Measurements from ENCODE around the gene COPS2.
A peak's percentile ranks its signal among the peaks of the same experiment; 100 is the strongest.
"Not testable (repeated sequence)": the region's sequence is repeated elsewhere in the genome, so short reads cannot be mapped to it uniquely, and the experiment has no call there.

The COPS2 gene

GRCh38 chr15:49155110-49155833, at the start of gene COPS2:
Gene COPS2 (minus strand): TSS chr15:49155599. CDS start chr15:49155578, 21 bp downstream.
- peak; percentile 97 for DNase-seq

DNA sequence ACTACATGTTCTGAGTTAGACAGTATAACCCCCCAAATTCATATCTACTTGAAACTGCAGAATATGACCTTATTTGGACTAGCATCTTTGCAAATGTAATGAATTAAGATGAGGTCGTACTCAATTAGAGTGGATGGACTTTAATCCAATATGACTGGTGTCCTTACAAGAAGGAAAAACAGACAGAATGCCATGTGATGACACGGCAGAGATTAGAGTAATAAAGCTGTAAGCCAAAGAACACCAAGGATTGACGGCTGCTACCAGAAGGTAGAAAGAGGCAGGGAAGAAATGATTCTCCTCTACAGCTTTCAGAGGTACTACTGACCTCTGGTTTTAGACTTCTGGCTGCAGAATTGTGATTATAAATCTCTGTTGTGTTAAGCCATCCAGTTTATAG, 44.9 kb upstream of the COPS2 start:
- no peak for DNase-seq

GRCh38 chr15:49199666-49200065, 44.3 kb upstream of the COPS2 start:
- DNase-seq: no peak

DNA sequence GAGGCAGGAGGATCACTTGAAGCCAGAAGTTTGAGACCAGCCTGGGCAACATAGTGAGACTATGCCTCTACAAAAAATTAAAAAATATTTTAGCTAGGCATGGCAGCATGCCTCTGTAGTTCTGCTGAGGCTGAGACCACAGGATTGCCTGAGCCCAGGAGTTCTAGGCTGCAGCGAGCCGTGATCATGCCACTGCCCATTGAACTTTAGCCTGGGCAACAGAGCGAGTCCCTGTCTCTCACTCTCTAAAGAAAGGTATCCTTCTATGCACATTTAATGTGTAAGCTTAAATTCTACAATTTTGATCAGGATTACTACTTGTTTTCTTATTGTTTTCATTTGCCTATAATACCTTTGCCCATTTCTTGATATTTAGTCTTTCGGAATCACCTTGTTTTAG, 41.5 kb upstream of the COPS2 start:
- no peak for DNase-seq

- no peak for DNase-seq
Measured at GRCh38 chr15:49191892-49192291, 36.5 kb upstream of the COPS2 start.

DNA sequence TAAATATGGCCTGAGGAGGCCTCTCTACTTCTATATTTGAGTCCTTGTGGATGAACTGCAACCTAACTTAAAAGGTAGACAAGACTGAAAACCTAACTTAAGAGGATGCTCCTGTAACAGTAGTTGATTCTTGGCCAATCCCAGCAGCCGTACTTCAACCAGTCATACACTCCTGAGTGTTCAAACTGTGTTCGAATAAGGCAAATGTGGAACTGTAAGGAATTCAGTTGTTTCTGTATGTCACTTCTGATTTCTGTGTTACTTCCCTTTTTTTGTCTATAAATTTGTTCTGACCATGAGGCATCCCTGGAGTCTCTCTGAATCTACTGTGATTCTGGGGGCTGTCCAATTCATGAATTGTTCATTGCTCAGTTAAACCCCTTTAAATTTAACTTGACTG, 35.2 kb upstream of the COPS2 start:
- no peak for DNase-seq

- no peak for DNase-seq
Measured at GRCh38 chr15:49189631-49190030, 34.2 kb upstream of the COPS2 start.

DNA sequence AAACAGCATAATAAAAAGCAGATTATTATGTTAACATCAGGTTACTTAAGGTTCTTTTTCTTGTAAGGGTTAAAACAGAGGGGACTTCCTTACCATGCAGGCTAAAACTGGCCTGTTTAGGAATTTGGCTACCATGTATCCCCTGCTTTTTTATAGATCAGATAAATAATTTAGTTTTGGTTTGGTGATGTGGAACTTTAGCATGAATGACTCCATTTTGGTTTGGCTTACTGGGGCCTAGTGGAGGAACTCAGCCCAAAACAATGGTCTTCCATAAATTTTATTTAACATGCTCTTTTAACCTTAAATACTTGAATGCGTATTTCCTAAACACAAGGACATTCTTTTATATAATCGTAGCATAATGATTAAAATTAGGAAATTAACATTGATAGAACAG, 33.5 kb upstream of the COPS2 start:
- no peak for DNase-seq

- no peak for DNase-seq
Measured at GRCh38 chr15:49187549-49188245, 32.3 kb upstream of the COPS2 start.

DNA sequence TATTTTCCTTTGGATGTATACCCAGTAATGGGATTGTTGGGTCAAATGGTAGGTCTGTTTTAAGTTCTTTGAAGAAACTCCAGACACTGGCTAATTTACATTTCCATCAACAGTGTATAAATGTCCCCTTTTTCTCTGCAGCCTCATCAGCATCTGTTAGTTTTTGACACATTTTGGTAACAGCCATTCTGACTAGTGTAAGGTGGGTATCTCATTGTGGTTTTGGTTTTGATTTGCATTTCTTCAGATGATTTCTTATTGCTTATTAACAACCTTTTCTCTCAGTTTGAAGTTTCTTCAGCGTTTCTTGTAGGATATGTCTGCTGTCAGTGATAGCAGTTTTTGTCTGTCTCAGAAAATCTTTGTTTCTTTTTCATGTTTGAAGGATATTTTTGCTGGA, 30.1 kb upstream of the COPS2 start:
- no peak for DNase-seq

- not testable (repeated sequence) for DNase-seq
Measured at GRCh38 chr15:49183741-49184140, 28.3 kb upstream of the COPS2 start.

DNA sequence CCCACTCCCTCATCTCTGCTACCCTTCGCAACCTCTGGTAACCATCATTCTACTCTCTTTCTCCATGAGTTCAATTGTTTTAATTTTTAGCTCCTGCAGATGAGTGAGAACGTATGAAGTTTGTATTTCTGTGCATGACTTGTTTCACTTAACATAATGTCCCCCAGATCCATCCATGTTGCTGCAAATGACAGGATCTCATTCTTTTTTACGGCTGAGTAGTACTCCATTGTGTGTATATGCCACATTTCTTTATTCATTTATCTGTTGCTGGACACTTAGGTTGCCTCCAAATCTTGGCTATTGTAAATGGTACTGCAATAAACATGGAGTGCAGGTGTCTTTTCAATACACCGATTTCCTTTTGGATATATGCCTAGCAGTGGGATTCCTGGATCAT, 26.7 kb upstream of the COPS2 start:
- DNase-seq: no peak

- DNase-seq: no peak
Measured at GRCh38 chr15:49179433-49180190, 24.2 kb upstream of the COPS2 start.

DNA sequence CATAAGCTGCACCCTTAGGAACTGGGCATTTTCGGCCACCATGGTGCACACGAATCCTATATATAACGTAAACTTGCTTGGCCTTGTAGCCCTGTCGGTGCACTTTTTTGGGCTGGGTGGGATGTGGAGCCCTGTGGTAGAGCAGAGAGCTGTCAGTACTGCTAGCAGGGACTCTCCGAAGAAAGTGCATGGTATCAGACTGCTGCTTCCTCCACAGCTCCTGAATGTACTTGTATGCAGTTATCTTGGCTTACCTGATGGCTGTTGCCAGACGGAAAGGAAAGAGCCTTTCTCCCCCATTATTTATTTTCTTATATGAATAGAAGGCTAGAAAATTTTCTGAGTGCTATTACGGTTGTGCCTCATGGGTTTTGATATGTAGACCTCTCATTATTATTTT, 23.1 kb upstream of the COPS2 start:
- DNase-seq: no peak

DNA sequence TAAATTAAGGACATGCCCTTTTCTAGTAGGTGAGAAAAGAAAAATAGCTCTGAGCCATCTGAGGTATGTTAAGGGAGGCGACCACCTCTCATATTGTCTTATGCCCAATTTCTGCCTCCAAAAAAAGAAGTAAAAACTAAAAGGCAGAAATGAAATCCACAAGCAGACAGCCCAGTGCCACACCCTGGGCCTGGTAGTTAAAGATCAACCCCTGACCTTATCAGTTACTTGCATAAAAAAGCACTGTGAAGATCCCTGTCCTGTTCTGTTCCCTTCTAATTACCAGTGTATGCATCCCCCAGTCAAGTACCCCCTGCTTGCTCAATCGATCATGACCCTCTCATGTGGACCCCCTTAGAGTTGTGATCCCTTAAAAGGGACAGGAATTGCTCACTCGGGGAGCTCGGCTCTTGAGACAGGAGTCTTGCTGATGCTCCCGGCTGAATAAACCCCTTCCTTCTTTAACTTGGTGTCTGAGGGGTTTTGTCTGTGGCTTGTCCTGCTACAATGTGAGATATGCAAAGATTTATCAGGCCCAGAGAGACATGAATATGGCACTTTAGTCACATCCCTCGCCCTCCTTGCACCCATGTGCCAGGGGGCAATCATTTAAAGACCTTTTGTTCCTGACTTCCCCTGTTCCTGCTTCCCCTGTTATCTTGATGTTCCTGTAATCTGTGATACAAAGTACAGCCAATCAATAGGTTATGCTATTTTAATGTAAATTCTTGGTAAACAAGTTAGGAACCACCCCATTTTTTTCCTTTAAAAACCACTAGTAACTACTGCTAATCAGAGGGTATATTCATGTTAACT, 20.4 kb upstream of the COPS2 start:
- DNase-seq: not testable (repeated sequence)

DNA sequence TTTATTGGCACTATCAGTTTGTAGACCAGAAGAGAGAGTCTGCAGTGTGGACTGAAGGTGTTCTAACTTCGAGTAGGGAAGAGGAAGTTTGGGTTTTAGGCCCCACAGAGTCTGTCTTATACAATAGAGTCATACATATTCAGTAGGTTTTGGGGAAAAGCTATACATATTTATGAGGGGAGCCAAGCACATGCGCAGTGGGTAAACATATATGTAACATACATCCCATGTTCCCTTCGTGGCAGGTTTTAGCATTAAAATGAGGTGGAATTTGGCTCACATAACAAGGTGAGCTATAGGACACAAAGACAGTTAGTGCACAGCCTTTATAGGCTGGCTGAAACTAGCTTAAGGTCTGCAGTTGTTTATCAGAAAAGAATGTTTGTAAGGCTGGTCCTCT, 19.5 kb upstream of the COPS2 start:
- DNase-seq: no peak

DNA sequence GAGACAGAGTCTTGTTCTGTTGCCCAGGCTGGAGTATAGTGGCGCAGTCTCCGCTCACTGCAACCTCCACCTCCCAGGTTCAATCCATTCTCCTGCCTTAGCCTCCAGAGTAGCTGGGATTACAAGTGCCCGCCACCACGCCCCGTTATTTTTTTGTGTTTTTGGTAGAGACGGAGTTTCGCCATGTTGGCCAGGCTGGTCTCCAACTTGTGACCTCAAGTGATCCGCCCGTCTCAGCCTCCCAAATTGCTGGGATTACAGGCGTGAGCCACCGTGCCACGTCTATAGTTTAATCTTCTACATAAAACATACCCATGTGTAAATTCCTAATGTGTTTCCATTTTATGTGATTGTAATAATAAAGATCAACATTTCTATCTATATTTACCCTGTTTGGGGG, 16.4 kb upstream of the COPS2 start:
- DNase-seq: no peak

- peak; percentile 86 for DNase-seq
Measured at GRCh38 chr15:49169880-49170597, 14.6 kb upstream of the COPS2 start, which contains the start of gene GALK2. Gene GALK2 (plus strand): TSS chr15:49170247. CDS start chr15:49170323, 76 bp downstream.

GRCh38 chr15:49168016-49168415, 12.6 kb upstream of the COPS2 start:
- no peak for DNase-seq

DNA sequence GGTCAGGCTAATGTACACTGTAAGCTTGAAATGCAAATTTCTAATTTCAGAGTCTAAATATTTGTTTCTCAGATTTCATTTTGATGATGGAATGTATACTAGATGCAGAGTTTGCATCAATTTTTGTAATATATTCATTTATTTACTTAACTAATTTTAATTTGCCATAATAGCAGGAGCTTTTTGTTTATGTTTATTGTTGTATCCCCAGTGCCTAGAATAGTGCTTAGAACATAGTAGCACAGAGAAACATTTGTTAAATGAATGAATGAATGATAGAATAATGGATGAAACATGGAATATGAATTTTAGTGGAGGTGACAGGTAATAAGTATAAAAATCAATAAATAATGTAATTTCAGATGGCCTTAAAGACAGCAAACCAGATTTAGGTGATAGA, 9.5 kb upstream of the COPS2 start:
- DNase-seq: no peak

DNA sequence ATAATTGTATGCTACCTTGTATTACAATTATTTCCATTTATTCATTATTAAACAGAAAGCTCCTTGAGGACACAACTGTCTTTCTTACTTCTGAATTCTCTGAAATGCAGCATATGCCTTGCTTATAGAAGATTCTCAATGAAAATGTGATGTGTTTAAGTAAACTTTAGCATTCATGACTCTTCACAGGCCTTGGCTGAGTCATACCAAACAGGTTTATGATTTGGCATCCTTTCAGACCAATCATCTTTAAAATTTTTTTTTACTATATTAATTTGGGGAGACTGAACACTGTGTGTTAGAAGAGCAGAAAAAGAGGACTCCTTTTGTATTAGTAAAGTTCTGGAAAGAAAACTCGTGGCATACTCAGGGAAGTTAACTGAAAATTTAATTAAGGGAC, 8.3 kb upstream of the COPS2 start:
- no peak for DNase-seq

Measured in CD4-positive, alpha-beta T cell treated with Interleukin-10 for 1 hour (primary cell).